ENCODE data around the gene WNK2.

DNA sequence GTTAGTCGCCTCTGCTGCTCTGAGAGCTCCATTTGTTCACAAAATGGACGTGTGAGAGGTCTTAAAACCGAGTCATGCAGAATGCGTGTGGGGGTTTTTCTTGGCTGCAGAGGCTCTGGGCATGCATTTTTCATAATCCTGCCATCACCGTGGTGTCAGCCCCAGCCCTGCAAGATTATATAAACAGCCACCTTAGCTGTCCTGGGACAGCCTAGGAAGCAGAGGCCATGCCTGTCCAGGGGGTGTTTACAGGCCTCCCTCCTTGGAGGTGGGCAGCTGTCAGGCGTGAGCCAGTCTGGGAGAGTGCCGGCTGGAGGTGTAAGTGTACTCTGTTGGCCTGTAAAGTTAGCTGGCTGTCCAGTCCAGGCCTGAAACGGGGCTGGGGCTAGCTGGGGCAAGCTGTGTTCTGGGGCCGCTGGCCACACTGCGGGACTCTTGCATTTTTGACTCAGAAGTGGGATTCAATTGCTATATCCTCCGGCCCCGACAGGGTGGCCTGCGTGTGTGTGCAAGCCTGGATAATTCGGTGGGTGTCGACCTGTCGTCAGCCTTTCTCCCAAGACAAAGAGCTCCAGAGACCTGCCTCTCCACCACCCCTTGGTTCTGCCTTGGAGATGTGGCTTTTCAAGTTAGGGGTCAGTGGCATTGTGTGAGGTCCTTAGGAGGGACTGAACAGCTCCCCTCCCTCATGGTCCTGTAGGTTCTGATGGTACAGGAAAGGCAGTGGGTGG, 2.4 kb downstream of the WNK2 start:
- TF ChIP-seq, protein P1, sequence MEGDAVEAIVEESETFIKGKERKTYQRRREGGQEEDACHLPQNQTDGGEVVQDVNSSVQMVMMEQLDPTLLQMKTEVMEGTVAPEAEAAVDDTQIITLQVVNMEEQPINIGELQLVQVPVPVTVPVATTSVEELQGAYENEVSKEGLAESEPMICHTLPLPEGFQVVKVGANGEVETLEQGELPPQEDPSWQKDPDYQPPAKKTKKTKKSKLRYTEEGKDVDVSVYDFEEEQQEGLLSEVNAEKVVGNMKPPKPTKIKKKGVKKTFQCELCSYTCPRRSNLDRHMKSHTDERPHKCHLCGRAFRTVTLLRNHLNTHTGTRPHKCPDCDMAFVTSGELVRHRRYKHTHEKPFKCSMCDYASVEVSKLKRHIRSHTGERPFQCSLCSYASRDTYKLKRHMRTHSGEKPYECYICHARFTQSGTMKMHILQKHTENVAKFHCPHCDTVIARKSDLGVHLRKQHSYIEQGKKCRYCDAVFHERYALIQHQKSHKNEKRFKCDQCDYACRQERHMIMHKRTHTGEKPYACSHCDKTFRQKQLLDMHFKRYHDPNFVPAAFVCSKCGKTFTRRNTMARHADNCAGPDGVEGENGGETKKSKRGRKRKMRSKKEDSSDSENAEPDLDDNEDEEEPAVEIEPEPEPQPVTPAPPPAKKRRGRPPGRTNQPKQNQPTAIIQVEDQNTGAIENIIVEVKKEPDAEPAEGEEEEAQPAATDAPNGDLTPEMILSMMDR (conservative IDR thresholded peaks at IDR 0.05), result no peak
- no peak for TF ChIP-seq ZFX (IDR thresholded peaks at IDR 0.05)

Data from C4-2B (cell line).